HG02763 (cell line): ENCODE data around the gene TSHZ2.
"Not testable (repeated sequence)": the region's sequence is repeated elsewhere in the genome, so short reads cannot be mapped to it uniquely, and the experiment has no call there.

Experiments
- ATAC-seq: cut with Tn5 transposase; IDR thresholded peaks from one replicate; pipeline ENCODE4 v1.9.1; 2021; ENCODE audit warnings: mild to moderate bottlenecking, moderate library complexity; ENCODE audit not compliant: unreplicated experiment

The TSHZ2 gene

GRCh38 chr20:53522026-53522425 lies 549.9 kb downstream of the TSHZ2 start:
- ATAC-seq: no peak

DNA sequence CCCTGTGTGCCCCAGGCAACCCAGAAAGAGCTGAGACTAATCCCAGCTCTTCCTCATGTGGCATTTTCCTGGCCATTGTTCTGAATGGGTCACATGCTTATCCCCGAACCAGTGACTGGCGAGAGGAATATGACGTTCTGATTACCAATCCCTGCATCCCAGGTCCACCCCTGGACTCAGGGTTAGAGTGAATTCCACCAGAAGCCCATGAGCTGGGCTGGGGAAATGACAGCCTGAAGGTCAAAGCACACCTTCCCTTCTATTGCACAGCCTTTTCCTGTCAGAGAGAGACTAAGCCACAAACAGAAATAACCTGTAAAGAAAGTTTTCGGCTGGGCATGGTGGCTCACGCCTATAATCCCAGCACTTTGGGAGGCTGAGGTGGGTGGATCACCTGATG lies 550.5 kb downstream of the TSHZ2 start:
- ATAC-seq: no peak

DNA sequence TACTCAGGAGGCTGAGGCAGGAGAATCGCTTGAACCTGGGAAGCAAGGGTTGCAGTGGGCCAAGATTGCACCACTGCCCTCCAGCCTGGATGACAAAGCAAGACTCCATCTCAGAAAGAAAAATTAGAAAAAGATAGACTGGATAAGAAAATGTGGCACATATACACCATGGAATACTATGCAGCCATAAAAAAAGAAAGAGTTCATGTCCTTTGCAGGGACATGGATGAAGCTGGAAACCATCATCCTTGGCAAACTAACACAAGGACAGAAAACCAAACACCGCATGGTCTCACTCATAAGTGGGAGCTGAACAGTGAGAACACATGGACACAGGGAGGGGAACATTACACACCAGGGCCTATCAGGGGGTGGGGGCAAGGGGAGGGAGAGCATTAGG lies 551.5 kb downstream of the TSHZ2 start:
- not testable (repeated sequence) for ATAC-seq

DNA sequence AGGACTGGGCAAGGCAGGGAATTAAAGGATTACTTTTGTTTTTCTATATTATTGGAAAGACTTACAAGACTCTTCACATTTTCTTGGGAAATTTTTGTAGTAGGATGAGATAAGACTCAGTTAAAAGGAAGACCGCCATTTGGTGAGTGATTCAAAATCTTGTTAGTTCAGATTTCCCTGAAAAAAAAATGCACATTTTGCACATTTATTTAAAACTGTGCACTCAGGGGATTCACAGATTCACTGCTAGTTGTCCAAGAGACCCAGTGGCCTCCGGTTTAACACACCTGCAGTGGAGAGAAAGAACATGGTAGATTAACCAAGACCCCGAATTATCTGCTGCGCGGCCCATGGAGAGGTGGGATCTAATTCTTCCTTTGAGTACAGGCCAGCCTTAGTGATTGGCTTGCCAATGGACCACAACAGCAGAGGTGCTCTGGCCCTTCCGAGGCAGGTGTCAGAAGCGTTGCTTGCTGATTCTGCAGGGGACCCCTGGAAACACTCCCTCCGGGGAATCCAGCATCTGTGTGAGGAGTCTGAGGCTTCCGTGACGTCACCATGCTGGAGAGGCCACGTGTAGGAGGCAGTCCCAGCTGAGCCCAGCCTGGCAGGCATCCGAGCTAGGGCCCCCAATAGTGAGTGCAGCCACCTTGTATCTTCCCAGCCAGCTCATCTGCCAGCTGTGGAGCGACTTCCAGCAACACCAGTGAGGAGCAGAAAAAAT lies 552.6 kb downstream of the TSHZ2 start:
- ATAC-seq: no peak

GRCh38 chr20:53527196-53527595 lies 555.0 kb downstream of the TSHZ2 start:
- ATAC-seq: no peak

DNA sequence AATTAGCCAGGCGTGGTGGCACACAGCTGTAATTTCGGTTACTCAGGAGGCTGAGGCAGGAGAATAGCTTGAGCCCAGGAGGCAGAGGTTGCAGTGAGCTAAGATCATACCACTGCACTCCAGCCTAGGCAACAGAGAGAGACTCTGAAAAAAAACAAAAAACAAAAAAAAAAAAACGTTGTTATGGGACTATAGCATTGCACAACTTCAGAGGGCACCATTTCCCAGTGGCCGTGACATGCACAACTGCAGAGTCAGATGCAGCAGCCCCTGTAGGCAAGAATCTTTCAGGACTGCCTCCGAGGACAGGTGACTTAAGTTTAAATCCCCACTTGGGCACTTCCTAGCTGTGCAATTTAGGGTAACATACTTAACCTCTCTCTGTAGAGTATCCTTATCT lies 557.5 kb downstream of the TSHZ2 start:
- no peak for ATAC-seq

- no peak for ATAC-seq
Observed at GRCh38 chr20:53530440-53530839, 558.3 kb downstream of the TSHZ2 start.

DNA sequence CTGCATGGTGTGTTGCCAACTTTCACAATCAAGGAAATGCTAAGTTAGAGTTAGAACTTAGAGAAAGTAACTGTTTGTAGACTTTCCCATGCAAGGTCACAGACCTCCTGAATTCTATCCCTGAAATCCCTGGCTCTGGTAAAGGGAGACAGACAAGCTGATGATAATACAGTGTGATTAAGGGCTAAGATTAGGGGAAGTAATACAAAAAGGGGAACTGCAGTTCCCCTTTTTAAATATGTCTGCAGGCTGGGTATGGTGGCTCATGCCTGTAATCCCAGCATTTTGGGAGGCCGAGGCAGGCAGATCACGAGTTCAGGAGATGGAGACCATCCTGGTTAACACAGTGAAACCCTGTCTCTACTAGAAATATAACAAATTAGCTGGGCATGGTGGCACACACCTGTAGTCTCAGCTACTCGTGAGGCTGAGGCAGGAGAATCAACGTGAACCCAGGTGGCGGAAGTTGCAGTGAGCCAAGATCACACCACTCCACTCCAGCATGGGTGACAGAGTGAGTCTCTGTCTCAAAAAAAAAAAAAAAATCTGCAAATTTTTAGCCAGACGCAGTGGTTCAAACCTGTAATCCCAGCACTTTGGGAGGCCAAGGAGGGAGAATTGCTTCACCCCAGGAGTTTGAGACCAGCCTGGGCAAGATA lies 560.6 kb downstream of the TSHZ2 start:
- not testable (repeated sequence) for ATAC-seq

DNA sequence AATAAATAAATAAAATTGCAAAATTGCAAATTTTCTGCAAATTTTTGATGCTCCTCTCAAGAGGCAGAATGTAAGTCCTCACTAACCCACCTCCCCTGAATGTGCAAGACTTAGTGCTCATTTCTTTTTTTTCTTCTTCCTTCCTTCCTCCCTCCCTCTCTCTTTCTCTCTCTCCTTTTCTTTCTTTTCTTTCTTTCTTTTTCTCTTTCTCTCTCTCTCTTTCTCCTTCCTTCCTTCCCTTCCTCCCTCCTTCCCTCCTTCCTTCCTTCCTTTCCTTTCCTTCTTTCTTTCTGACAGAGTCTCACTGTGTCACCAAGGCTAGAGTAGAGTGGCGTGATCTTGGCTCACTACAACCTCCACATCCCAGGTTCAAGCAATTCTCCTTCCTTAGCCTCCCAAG lies 561.3 kb downstream of the TSHZ2 start:
- ATAC-seq: no peak

DNA sequence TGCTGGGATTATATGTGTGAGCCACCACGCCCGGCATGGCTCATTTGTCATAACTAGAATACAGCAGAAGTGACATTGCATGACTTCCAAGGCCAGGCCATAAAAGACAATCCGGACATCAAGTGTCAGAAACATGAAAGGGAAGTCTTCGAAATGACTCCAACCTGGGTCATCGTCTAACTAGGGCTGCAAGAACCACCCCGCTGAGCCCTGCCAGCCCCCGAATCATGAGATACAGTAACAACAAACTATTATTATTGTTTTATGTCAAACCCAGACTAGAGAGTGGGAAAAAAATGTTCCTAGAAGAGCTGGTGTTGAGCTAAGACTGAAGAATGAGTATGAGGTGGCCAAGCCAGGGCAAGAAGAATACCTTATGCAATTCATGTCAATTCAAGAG lies 561.9 kb downstream of the TSHZ2 start:
- no peak for ATAC-seq

DNA sequence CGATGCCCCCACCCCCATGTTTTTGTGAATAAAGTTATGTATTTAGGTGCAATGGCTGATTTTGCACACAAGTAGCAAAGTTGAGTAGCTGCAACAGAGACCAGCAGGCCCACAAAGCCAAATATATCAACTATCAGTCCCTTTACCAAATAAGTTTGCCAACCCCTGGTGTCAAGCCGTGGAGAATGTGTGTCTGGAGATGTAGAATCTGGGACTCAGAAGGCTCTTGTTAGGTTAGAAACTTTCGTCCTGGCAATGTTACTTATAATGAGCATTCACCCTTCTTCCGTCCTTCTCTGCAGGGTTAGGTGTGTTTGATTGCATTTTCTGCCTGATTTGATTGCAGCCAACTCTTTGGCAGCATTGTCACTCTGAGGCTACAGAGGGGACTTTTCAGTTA lies 563.7 kb downstream of the TSHZ2 start:
- ATAC-seq: no peak

DNA sequence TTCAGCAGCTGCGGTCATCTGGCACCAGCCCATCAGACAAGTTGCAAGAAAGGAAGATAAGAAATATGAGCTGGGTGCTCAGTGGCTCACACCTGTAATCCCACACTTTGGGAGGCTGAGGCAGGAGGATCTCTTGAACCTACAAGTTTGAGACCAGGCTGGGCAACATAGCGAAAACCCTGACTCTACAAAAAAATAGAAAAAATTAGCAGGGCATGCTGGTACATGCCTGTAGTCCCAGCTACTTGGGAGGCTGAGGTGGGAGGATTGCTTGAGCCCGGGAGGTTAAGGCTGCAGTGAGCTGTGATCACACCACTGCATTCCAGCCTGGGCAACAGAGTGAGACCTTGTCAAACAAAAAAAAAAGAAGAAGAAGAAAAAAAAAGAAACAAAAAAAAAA lies 564.2 kb downstream of the TSHZ2 start:
- not testable (repeated sequence) for ATAC-seq

DNA sequence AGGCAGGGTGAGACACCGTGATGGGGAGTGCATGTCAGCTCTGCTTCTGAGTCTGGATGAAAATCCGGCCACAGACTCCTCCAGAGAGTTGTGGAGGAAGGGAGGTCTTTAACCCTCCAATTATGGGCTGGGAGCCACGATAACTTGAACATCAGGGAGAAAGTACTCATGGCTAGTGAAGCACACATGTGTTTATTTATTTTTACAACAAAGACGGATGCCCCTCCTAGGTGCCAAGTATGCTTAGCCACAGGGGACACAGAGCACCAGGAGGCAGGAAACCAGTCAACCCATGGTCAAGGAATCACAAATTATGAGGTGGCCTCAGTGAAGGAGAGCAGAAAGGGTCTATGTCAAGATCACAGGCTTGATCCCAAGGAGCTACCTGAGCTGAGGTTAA lies 567.4 kb downstream of the TSHZ2 start:
- no peak for ATAC-seq
